Chondrocyte (in vitro differentiated cells): ENCODE data around the gene FASTKD2. TPM values are rescaled to one million over a fixed set of nuclear protein-coding genes. Genes with fewer than 3 reads are reported as not detected.

Source experiments
- DNase-seq: peaks from one replicate; pipeline ENCODE4 v3.0.0; 2021; ENCODE audit warnings: mixed read lengths, low spot score
- H3K27ac Mint-ChIP-seq: one replicate; pipeline ENCODE4 v1.8.0; 2021; ENCODE audit warnings: mild to moderate bottlenecking, moderate library complexity, mixed read lengths; ENCODE audit not compliant: unreplicated experiment
- H3K27me3 Mint-ChIP-seq: 2 replicates; pipeline ENCODE4 v1.8.0; 2021; ENCODE audit warnings: low read depth, mixed read lengths
- H3K36me3 Mint-ChIP-seq: 2 replicates; pipeline ENCODE4 v1.8.0; 2021; ENCODE audit warnings: low read depth, mixed read lengths
- H3K4me1 Mint-ChIP-seq: 2 replicates; pipeline ENCODE4 v1.8.0; 2021; ENCODE audit warnings: low read depth, mild to moderate bottlenecking, mixed read lengths
- H3K4me3 Mint-ChIP-seq: one replicate; pipeline ENCODE4 v1.8.0; 2021; ENCODE audit warnings: mild to moderate bottlenecking, moderate library complexity, mixed read lengths; ENCODE audit not compliant: unreplicated experiment
- H3K9me3 Mint-ChIP-seq: 2 replicates; pipeline ENCODE4 v1.8.0; 2021; ENCODE audit warnings: low read depth, mixed read lengths
- CTCF ChIP-seq: fragments of 200-600 bp; sonication (generic); IDR thresholded peaks from 2 replicates; pipeline ENCODE4 v1.5.0; 2021; ENCODE audit warnings: antibody characterized with exemption, mild to moderate bottlenecking, moderate library complexity
- total RNA-seq: library from RNA; stranded (reverse); gene quantifications from 3 replicates; pipeline ENCODE4 v1.2.1, GENCODE V29; 2021

The FASTKD2 gene
- total RNA-seq, 1 donor from 2014 or later, result 15.7 TPM

GRCh38 chr2:206774871-206775270 is 9.5 kb downstream of the FASTKD2 start:
- Mint-ChIP-seq H3K36me3 (peaks cover 47% of the 10 kb centered on the region), H3K4me1 (no peaks in the 10 kb centered on the region), H3K27me3 (no peaks in the 10 kb centered on the region), H3K9me3 (peaks cover 26% of the 10 kb centered on the region), H3K27ac (peak overlapping the region; percentile 15), H3K4me3 (no peak overlapping the region)
- DNase-seq, result no peak
- TF ChIP-seq CTCF, result no peak

- Mint-ChIP-seq H3K4me3 (no peak overlapping the region), H3K9me3 (peaks cover 34% of the 10 kb centered on the region), H3K27me3 (no peaks in the 10 kb centered on the region), H3K27ac (no peak overlapping the region), H3K4me1 (no peaks in the 10 kb centered on the region), H3K36me3 (peaks cover 57% of the 10 kb centered on the region)
- no peak for TF ChIP-seq CTCF
- no peak for DNase-seq
These were observed 11.0 kb downstream of the FASTKD2 start for GRCh38 chr2:206776432-206776831.

GRCh38 chr2:206780671-206781070 is 15.3 kb downstream of the FASTKD2 start:
- TF ChIP-seq CTCF, result no peak

GRCh38 chr2:206783718-206784117 is 18.3 kb downstream of the FASTKD2 start:
- Mint-ChIP-seq H3K9me3 (peaks cover 12% of the 10 kb centered on the region), H3K4me1 (no peaks in the 10 kb centered on the region), H3K27me3 (no peaks in the 10 kb centered on the region)

More at GRCh38 chr2:206780671-206781070, 15.3 kb downstream of the FASTKD2 start:
- peaks cover 27% of the 10 kb centered on the region for H3K9me3 Mint-ChIP-seq
- no peak overlapping the region for H3K4me3 Mint-ChIP-seq
- DNase-seq, result no peak
- no peaks in the 10 kb centered on the region for H3K27me3 Mint-ChIP-seq
- H3K4me1 Mint-ChIP-seq, result no peaks in the 10 kb centered on the region
- no peak overlapping the region for H3K27ac Mint-ChIP-seq
- H3K36me3 Mint-ChIP-seq, result peaks cover 51% of the 10 kb centered on the region

GRCh38 chr2:206784559-206785353 is 19.4 kb downstream of the FASTKD2 start:
- peaks cover 8% of the 10 kb centered on the region for H3K9me3 Mint-ChIP-seq
- no peak for TF ChIP-seq CTCF

More at GRCh38 chr2:206783718-206784117, 18.3 kb downstream of the FASTKD2 start:
- Mint-ChIP-seq H3K4me3 (no peak overlapping the region), H3K27ac (no peak overlapping the region), H3K36me3 (peaks cover 31% of the 10 kb centered on the region)
- no peak for DNase-seq
- peak; percentile 72 for TF ChIP-seq CTCF

More at GRCh38 chr2:206784559-206785353, 19.4 kb downstream of the FASTKD2 start:
- peaks cover 27% of the 10 kb centered on the region for H3K36me3 Mint-ChIP-seq
- no peaks in the 10 kb centered on the region for H3K27me3 Mint-ChIP-seq
- no peak for DNase-seq
- H3K4me3 Mint-ChIP-seq, result no peak overlapping the region
- H3K4me1 Mint-ChIP-seq, result peaks cover 6% of the 10 kb centered on the region
- no peak overlapping the region for H3K27ac Mint-ChIP-seq
